ENCODE measurements around the gene SUSD1. TPM values are rescaled to one million over a fixed set of nuclear protein-coding genes. Genes with fewer than 3 reads are reported as not detected.

SUSD1 gene
- total RNA-seq, 1 donor from 2014 or later, result 13.0 TPM

DNA sequence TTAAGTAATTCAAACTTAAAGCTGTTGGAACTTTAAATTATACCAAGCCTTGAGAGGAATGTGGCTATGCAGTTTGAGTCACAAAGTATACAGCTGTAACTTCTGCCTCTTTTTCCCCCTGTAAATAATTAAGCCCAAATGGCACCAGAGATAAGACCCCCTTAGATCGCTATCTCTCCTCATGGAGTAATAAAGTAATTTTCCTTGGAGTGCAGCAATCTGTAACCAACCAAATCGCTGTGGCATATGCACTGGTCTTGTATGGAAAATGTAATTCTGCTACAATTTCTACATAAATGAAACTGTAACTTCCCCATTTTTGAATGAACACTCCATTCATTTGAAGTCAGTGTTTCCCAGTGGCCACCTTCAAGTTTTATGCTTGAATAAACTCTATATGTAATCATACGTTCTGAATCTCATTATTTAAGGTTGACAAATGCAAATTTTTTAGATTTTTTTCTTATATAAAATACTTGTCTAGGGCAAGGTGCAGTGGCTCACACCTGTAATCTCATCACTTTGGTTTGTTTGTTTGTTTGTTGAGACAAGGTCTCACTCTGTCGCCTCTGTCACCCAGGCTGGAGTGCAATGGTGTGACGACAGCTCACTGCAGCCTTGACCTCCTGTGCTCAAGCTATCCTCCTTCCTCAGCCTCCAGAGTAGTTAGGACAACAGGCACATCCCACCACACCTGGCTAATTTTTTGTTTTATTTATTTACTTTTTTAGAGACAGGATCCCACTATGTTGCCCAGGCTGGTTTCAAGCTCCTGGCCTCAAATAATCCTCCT is 12.3 kb downstream of the SUSD1 start:
- intact Hi-C loops (cut with DNase I), result no loop called here
- no peaks in the 10 kb centered on the region for H3K27me3 ChIP-seq
- H3K9me3 ChIP-seq, result no peaks in the 10 kb centered on the region
- TF ChIP-seq, protein P1, sequence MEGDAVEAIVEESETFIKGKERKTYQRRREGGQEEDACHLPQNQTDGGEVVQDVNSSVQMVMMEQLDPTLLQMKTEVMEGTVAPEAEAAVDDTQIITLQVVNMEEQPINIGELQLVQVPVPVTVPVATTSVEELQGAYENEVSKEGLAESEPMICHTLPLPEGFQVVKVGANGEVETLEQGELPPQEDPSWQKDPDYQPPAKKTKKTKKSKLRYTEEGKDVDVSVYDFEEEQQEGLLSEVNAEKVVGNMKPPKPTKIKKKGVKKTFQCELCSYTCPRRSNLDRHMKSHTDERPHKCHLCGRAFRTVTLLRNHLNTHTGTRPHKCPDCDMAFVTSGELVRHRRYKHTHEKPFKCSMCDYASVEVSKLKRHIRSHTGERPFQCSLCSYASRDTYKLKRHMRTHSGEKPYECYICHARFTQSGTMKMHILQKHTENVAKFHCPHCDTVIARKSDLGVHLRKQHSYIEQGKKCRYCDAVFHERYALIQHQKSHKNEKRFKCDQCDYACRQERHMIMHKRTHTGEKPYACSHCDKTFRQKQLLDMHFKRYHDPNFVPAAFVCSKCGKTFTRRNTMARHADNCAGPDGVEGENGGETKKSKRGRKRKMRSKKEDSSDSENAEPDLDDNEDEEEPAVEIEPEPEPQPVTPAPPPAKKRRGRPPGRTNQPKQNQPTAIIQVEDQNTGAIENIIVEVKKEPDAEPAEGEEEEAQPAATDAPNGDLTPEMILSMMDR (IDR thresholded peaks at IDR 0.05), result no peak
- no peak overlapping the region for H3K27ac ChIP-seq
- no peak for DNase-seq (ENCODE audit: low spot score in 2 of 2)
- no peak overlapping the region for H3K4me3 ChIP-seq
- no peaks in the 10 kb centered on the region for H3K4me1 ChIP-seq
- H3K36me3 ChIP-seq, result no peaks in the 10 kb centered on the region

DNA sequence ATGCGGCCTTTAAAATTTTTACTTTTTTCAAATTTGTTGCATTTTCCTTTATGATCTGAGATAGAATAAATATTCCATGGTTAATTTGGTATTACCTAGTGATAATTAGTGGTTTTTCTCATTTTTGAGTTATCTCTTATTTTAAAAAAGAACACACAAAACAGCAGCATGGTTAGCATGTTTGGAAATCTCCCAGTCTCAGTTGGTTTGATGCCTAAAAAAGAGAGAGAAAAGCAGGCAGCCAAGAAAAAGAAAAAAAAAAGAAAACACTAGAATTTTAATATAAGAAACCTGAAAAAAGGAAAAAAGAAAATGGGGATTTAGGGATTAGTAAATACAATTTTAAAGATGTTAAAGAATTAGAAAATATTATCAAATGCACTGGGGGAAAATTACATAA is 15.3 kb downstream of the SUSD1 start:
- intact Hi-C loops (cut with DNase I), result no loop called here
- H3K27me3 ChIP-seq, result no peaks in the 10 kb centered on the region
- H3K9me3 ChIP-seq, result no peaks in the 10 kb centered on the region
- no peak overlapping the region for H3K4me3 ChIP-seq
- DNase-seq (ENCODE audit: low spot score in 2 of 2), result no peak
- no peak overlapping the region for H3K27ac ChIP-seq
- peaks cover 0 to 5% of the 10 kb centered on the region in 2 donors for H3K36me3 ChIP-seq
- TF ChIP-seq, protein P1 (IDR thresholded peaks at IDR 0.05), result no peak
- H3K4me1 ChIP-seq, result no peaks in the 10 kb centered on the region

DNA sequence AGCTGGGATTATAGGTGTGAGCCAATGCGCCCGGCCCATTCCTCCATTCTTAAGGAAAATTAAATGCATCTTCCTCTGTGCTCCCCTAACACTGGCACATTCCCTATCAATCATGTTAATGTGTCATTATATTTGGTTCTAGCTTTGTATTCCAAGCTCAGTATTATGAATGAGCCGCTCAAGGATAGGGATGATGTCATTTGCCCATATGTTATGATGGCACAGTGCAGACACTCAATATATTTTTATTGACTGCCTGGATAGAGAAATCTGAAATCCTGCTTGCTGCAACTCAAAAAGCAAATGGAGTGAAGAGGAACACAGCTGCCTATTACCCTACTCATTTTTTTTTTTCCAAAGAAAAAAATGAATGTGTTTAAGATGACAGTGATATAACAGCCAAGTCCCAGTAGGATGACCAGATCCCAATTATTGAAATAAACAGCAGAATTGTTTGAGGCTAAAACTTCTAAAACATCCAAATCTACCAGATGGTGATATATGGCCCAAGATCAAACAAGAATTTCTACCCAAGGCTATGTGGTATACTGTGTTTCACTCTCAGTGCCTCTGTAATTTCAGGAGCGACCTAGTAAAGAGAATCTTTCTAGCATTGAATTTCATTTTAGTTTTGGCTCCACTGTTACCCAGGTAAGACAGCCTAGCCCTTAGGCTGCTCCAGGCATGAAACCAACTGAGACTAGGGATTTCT is 16.3 kb downstream of the SUSD1 start:
- TF ChIP-seq, protein P1 (IDR thresholded peaks at IDR 0.05), result no peak
- intact Hi-C loops (cut with DNase I), result no loop called here
- Histone ChIP-seq H3K27me3 (no peaks in the 10 kb centered on the region), H3K4me3 (no peak overlapping the region), H3K27ac (no peak overlapping the region), H3K9me3 (no peaks in the 10 kb centered on the region), H3K36me3 (peaks cover 0 to 5% of the 10 kb centered on the region in 2 donors), H3K4me1 (no peaks in the 10 kb centered on the region)
- DNase-seq (ENCODE audit: low spot score in 2 of 2), result no peak

DNA sequence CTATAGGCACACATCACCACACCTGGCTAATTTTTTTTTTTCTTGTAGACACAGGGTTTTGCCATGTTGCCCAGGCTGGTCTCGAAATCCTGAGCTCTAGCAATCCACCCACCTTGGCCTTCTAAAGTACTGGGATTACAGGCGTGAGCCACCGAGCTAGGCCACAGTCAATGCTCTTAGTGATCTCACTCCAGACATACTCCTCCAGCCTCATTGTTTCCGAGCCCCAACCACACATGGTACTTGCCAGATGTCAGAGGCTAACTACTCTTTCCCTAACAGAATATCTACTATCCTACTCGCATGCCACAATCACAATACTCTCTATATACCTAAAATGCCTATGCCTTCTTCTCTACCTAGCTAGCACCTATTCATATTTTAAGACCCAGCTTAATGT is 17.1 kb downstream of the SUSD1 start:
- H3K4me3 ChIP-seq, result no peak overlapping the region
- H3K9me3 ChIP-seq, result no peaks in the 10 kb centered on the region
- intact Hi-C loops (cut with DNase I), result no loop called here
- no peaks in the 10 kb centered on the region for H3K4me1 ChIP-seq
- H3K27me3 ChIP-seq, result no peaks in the 10 kb centered on the region
- peaks cover 0 to 5% of the 10 kb centered on the region in 2 donors for H3K36me3 ChIP-seq
- TF ChIP-seq, protein P1 (IDR thresholded peaks at IDR 0.05), result no peak
- no peak overlapping the region for H3K27ac ChIP-seq
- DNase-seq (ENCODE audit: low spot score in 2 of 2), result no peak

DNA sequence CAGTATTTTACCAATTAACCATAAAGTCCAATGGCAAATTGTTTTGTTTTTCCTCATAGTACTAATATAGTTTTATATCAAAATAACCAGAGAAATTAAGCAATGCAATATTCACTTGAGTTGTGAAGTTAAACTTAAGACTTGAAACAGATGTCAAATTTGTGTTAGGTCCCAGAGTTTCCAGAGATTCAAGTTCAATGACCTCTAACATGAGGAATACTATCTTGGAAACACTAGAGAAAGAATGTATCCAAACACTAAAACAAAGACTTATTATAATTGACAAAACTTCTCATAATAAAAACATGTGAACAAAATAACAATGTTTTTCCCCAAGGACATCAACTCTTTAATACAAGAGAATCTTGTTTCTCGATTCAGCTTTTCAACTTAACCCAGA is 18.0 kb downstream of the SUSD1 start:
- H3K36me3 ChIP-seq, result peaks cover 0 to 5% of the 10 kb centered on the region in 2 donors
- H3K27me3 ChIP-seq, result no peaks in the 10 kb centered on the region
- intact Hi-C loops (cut with DNase I), result no loop called here
- no peaks in the 10 kb centered on the region for H3K9me3 ChIP-seq
- H3K27ac ChIP-seq, result no peak overlapping the region
- TF ChIP-seq, protein P1 (IDR thresholded peaks at IDR 0.05), result no peak
- no peaks in the 10 kb centered on the region for H3K4me1 ChIP-seq
- no peak for DNase-seq (ENCODE audit: low spot score in 2 of 2)
- no peak overlapping the region for H3K4me3 ChIP-seq

All from ascending aorta (tissue), 2 donors.